HFFc6 (cell line): ENCODE data around the gene MYO9B. TPM values are rescaled to one million over a fixed set of nuclear protein-coding genes. Genes with fewer than 3 reads are reported as not detected.
"Not testable (repeated sequence)": the region's sequence is repeated elsewhere in the genome, so short reads cannot be mapped to it uniquely, and the experiment has no call there.

Experiments used
- DNase-seq: peaks from one replicate; pipeline ENCODE4 v3.0.0-alpha.2; 2018
- H3K27ac Mint-ChIP-seq: 2 replicates; pipeline ENCODE4 v1.8.0; 2020; ENCODE audit warnings: mild to moderate bottlenecking, mixed read lengths
- H3K27me3 Mint-ChIP-seq: 2 replicates; pipeline ENCODE4 v1.8.0; 2021; ENCODE audit warnings: mild to moderate bottlenecking, moderate library complexity, mixed read lengths; ENCODE audit not compliant: insufficient read depth
- H3K36me3 Mint-ChIP-seq: 2 replicates; pipeline ENCODE4 v1.8.0; 2021; ENCODE audit warnings: low read depth, mixed read lengths
- H3K4me1 Mint-ChIP-seq: 2 replicates; pipeline ENCODE4 v1.8.0; 2020; ENCODE audit warnings: low read depth, mixed read lengths
- H3K4me3 Mint-ChIP-seq: 2 replicates; pipeline ENCODE4 v1.8.0; 2020; ENCODE audit warnings: mild to moderate bottlenecking, moderate library complexity, mixed read lengths
- H3K9me3 Mint-ChIP-seq: 2 replicates; pipeline ENCODE4 v1.8.0; 2020; ENCODE audit warnings: mild to moderate bottlenecking, mixed read lengths
- total RNA-seq, 6 experiments: library from RNA; stranded (reverse); fragmentation: NEBNext Ultra II Directional; extraction: Animal tissue kit (Norgen Biotek cat#: 25700); gene quantifications; 2 replicates in 1 of 6; 3 replicates in 5 of 6; pipeline ENCODE4 v1.2.3, GENCODE V29; 2021
- TF ChIP-seq, protein P1 (sequence below): fragments of 200-600 bp; sonication (generic); IDR thresholded peaks from 2 replicates; pipeline ENCODE4 v1.5.0; 2021; ENCODE audit warnings: antibody characterized with exemption, mild to moderate bottlenecking

MYO9B gene
- total RNA-seq, 6 experiments from 2014 or later: 81.2 to 89.0 (median 83.4) TPM

DNA sequence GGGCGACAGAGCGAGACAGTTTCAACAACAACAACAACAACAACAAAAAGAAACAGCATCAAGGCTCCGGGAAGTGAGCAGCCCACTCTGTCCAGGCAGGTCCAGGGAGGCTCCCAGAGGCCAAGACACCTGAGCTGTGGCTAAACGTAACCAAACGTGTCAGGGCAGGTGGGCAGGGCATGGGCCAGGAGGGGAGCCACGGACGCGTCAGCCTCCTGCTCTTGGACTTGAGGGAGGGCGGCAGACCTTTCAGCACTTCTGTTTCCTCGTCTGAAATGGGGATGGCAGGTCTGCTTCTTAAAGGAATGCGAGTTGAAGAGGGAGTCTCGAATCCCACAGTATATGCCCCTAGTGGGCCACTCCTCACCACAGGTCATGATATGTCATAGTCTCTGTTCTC is 53.8 kb downstream of the MYO9B start:
- peaks cover 18% of the 10 kb centered on the region; the same call in 1 of the 2 replicates for H3K36me3 Mint-ChIP-seq

DNA sequence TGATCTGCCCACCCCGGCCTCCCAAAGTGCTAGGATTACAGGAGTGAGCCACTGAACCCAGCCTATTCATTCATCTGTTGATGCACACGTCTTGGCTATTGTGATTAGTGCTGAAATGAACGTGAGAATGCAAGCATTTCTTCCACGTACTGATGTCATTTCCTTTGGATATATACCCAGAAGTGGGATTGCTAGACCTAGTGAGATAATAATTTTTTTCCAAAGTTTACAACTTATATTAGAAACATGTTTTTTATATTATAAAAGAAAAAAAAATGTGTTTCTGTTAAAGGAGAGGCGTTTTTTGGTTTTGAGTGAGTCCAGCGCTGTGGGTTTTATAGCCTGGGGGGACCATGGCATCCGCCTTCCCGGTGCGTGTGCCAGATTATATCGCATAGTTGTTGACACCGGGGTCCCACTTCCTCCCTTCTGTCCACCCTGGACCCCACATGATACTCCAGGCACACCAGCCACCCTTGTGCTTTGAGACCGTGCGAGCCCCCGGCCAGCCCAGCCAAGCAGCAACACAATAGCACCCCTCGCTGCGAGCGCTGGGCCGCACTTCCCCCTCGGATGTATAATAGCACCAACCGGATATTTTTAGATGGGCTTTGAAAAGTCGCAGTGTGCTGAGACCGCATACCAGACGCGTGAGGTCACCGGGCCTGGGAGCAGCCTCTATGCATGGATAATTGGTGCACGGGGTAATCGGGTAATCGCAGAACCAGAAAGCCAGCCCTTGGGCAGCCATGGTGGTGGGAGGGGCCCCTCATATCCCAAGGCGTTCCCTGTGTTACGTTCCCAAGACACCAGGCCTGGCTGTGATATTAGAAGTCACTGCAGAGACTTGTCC is 59.6 kb downstream of the MYO9B start:
- TF ChIP-seq, protein P1, sequence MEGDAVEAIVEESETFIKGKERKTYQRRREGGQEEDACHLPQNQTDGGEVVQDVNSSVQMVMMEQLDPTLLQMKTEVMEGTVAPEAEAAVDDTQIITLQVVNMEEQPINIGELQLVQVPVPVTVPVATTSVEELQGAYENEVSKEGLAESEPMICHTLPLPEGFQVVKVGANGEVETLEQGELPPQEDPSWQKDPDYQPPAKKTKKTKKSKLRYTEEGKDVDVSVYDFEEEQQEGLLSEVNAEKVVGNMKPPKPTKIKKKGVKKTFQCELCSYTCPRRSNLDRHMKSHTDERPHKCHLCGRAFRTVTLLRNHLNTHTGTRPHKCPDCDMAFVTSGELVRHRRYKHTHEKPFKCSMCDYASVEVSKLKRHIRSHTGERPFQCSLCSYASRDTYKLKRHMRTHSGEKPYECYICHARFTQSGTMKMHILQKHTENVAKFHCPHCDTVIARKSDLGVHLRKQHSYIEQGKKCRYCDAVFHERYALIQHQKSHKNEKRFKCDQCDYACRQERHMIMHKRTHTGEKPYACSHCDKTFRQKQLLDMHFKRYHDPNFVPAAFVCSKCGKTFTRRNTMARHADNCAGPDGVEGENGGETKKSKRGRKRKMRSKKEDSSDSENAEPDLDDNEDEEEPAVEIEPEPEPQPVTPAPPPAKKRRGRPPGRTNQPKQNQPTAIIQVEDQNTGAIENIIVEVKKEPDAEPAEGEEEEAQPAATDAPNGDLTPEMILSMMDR: peak; percentile 42; the same call in 1 of the 2 replicates
- peaks cover 36% of the 10 kb centered on the region for H3K4me1 Mint-ChIP-seq
- peak overlapping the region; percentile 98 for H3K27ac Mint-ChIP-seq
- peak; percentile 97 for DNase-seq
- H3K27me3 Mint-ChIP-seq: no peaks in the 10 kb centered on the region; the same call in 1 of the 2 replicates
- peaks cover 8% of the 10 kb centered on the region for H3K36me3 Mint-ChIP-seq
- peak overlapping the region; percentile 85 for H3K4me3 Mint-ChIP-seq
- no peaks in the 10 kb centered on the region for H3K9me3 Mint-ChIP-seq

More for the DNA sequence above, 53.8 kb downstream of the MYO9B start:
- no peak overlapping the region for H3K27ac Mint-ChIP-seq
- DNase-seq: no peak
- H3K4me1 Mint-ChIP-seq: peaks cover 33% of the 10 kb centered on the region
- H3K27me3 Mint-ChIP-seq: peaks cover 2% of the 10 kb centered on the region; the same call in 1 of the 2 replicates
- H3K9me3 Mint-ChIP-seq: no peaks in the 10 kb centered on the region
- TF ChIP-seq, protein P1: no peak
- H3K4me3 Mint-ChIP-seq: no peak overlapping the region

DNA sequence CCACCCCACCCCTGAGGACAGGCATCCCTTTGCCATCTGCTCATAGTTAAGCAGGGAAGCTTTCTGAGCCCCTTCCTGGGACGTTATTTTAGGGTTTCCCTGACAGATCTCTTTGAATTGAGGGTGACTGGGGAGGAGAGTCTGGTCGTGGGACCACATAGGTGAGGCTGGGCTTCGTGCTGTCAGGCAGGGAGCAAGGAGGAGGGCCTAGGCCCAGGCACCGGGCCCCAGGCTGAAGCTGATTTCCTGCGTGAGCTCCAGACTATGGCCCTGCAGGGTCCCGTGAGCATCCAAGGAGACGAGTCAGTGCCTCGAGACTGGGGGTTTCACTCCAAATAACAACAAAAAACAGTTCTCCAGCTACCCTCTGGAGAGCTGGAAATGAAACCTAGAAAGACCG is 60.4 kb downstream of the MYO9B start:
- Mint-ChIP-seq H3K4me3 (peak overlapping the region; percentile 85), H3K4me1 (peaks cover 36% of the 10 kb centered on the region), H3K27ac (peak overlapping the region; percentile 98), H3K27me3 (no peaks in the 10 kb centered on the region; the same call in 1 of the 2 replicates), H3K36me3 (peaks cover 8% of the 10 kb centered on the region), H3K9me3 (no peaks in the 10 kb centered on the region)
- DNase-seq: no peak
- TF ChIP-seq, protein P1: no peak

DNA sequence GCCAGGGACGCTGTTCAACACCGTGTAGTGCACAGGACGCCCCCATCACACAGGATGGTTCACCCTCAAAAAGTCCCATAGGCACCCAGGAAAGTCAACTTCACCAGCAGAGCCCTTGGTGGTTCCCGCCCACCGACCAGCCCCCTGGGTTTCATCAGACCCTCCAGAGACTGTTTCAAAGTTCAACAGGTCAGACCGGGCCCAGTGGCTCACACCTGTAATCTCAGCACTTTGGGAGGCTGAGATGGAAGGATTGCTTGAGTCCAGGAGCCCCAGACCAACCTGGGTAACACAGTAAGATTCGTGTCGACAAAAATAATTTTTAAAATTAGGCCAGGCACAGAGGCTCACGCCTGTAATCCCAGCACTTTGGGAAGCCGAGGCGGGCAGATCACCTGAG is 61.0 kb downstream of the MYO9B start:
- H3K27ac Mint-ChIP-seq: peak overlapping the region; percentile 98
- peaks cover 14% of the 10 kb centered on the region for H3K36me3 Mint-ChIP-seq
- TF ChIP-seq, protein P1: no peak
- H3K4me3 Mint-ChIP-seq: no peak overlapping the region
- H3K4me1 Mint-ChIP-seq: peaks cover 36% of the 10 kb centered on the region
- H3K9me3 Mint-ChIP-seq: no peaks in the 10 kb centered on the region
- H3K27me3 Mint-ChIP-seq: no peaks in the 10 kb centered on the region; the same call in 1 of the 2 replicates
- DNase-seq: no peak

DNA sequence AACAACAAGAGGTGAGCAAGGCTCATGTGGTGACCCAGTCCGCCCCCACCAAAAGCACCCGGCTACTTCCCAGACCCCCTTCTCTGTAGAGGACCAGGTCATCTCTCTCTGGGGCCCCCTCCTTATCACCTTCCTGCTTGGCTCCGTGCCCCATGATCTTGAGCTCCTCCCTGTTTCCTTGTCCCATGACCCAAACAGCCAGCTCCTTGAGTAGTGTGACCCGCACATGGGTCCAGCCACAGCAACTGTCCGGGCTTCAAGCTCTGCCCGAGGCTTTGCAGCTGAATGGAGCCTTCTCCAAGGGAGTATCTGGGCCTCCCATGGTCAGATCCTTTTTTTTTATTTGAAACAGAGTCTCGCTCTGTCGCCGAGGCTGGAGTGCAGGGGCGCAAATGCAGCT is 61.8 kb downstream of the MYO9B start:
- peaks cover 18% of the 10 kb centered on the region for H3K36me3 Mint-ChIP-seq
- peaks cover 1% of the 10 kb centered on the region for H3K27me3 Mint-ChIP-seq
- no peak overlapping the region for H3K4me3 Mint-ChIP-seq
- TF ChIP-seq, protein P1: no peak
- peaks cover 37% of the 10 kb centered on the region for H3K4me1 Mint-ChIP-seq
- no peak for DNase-seq
- peak overlapping the region; percentile 52 for H3K27ac Mint-ChIP-seq
- no peaks in the 10 kb centered on the region for H3K9me3 Mint-ChIP-seq

DNA sequence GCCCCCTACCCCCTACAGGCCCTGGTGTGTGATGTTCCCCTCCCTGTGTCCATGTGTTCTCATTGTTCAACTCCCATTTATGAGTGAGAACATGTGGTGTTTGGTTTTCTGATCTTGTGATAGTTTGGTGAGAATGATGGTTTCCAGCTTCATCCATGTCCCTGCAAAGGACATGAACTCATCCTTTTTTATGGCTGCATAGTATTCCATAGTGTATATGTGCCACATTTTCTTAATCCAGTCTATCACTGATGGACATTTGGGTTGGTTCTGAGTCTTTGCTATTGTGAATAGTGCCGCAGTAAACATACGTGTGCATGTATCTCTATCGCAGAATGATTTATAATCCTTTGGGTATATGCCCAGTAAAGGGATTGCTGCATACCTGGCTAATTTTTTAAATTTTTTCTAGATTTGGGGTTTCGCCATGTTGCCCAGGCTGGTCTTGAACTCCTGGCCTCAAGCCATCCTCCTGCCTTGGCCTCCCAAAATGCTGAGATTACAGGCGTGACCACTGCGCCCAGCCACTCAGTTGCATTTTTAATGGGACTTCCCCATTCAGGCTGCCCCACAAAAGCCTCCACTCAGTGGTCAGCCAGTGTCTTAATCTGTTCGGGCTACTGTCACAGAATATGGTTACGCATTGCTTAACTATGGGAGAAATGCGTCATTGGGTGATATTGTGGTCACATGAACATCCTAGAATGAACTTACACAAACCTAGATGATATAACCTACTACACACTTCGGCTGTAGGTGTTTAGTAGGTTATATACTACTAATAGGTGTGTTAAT is 62.7 kb downstream of the MYO9B start:
- not testable (repeated sequence) for DNase-seq, H3K9me3 Mint-ChIP-seq, H3K27me3 Mint-ChIP-seq, H3K4me3 Mint-ChIP-seq, H3K27ac Mint-ChIP-seq
- H3K4me1 Mint-ChIP-seq: peaks cover 44% of the 10 kb centered on the region
- H3K36me3 Mint-ChIP-seq: peaks cover 24% of the 10 kb centered on the region
